Thymus (tissue), 14 donors: Measurements from ENCODE around the gene PITPNB. TPM values are rescaled to one million over a fixed set of nuclear protein-coding genes. Genes with fewer than 3 reads are reported as not detected.

Experiments
- DNase-seq, 9 donors: peaks; one replicate each; pipeline ENCODE4 v3.0.0-alpha.2; 2013; ENCODE audit warnings: low spot score in 9 of 9, low read depth in 6 of 9, missing footprints in 1 of 9
- H3K27ac ChIP-seq, 2 donors: one replicate each; pipeline ENCODE4 v1.5.1; 2013; ENCODE audit warnings: control low read depth in 1 of 2, low read depth in 1 of 2, low read length in 1 of 2, mild to moderate bottlenecking in 1 of 2, moderate library complexity in 1 of 2
- H3K27me3 ChIP-seq, 2 donors: one replicate each; pipeline ENCODE4 v1.5.1; 2013; ENCODE audit warnings: low read length in 1 of 2; ENCODE audit not compliant: control insufficient read depth in 2 of 2, insufficient read depth in 1 of 2
- H3K36me3 ChIP-seq, 2 donors: one replicate each; pipeline ENCODE4 v1.5.1; 2013; ENCODE audit warnings: low read length in 1 of 2, mild to moderate bottlenecking in 1 of 2, moderate library complexity in 1 of 2; ENCODE audit not compliant: control insufficient read depth in 2 of 2, insufficient read depth in 2 of 2
- H3K4me1 ChIP-seq, 2 donors: one replicate each; pipeline ENCODE4 v1.5.1; 2013; ENCODE audit warnings: low read length in 2 of 2; ENCODE audit not compliant: control insufficient read depth in 2 of 2, insufficient read depth in 2 of 2
- H3K4me3 ChIP-seq, 2 donors: one replicate each; pipeline ENCODE4 v1.5.1; 2013; ENCODE audit warnings: low read length in 2 of 2, control low read depth in 1 of 2, mild to moderate bottlenecking in 1 of 2
- H3K9me3 ChIP-seq, 2 donors: one replicate each; pipeline ENCODE4 v1.5.1; 2013; ENCODE audit warnings: low read length in 1 of 2, mild to moderate bottlenecking in 1 of 2; ENCODE audit not compliant: control insufficient read depth in 2 of 2, insufficient read depth in 1 of 2
- WGBS: extraction: QIAGEN DNeasy Blood & Tissue Kit; methylation state at CpG from one replicate; pipeline ENCODE4 v1.1.7; 2013; 5-methylcytosine and 5-hydroxymethylcytosine counted together
- long read RNA-seq, 10 donors: transcript quantifications; one replicate each; lab custom pipeline, GENCODE V29; 2026
- polyA plus RNA-seq: library from polyadenylated mRNA; stranded (reverse); fragments of 200-250 nt; gene quantifications from one replicate; pipeline ENCODE4 v1.2.3, GENCODE V29; 2013
- total RNA-seq: library from RNA; stranded (reverse); fragments of 120-200 nt; gene quantifications from one replicate; pipeline ENCODE4 v1.2.4, GENCODE V29; 2013
- donor health status: healthy.

The PITPNB gene
- total RNA-seq (14.1 TPM), polyA plus RNA-seq (37.3 TPM)
- long read RNA-seq, donor 1: 0 reads
- long read RNA-seq, donor 2, partial matches to known transcripts: 20 of 61 reads
- long read RNA-seq, donor 2, other reads (novel, unspliced or antisense): 37 of 61 reads
- long read RNA-seq, donor 3, partial matches to known transcripts: 36 of 76 reads
- long read RNA-seq, donor 3, other reads (novel, unspliced or antisense): 39 of 76 reads
- long read RNA-seq, donor 4, partial matches to known transcripts: 0 of 8 reads
- long read RNA-seq, donor 4, other reads (novel, unspliced or antisense): 7 of 8 reads
- long read RNA-seq, donor 5, partial matches to known transcripts: 16 of 33 reads
- long read RNA-seq, donor 5, other reads (novel, unspliced or antisense): 14 of 33 reads
- long read RNA-seq, donor 6, partial matches to known transcripts: 0 of 17 reads
- long read RNA-seq, donor 6, other reads (novel, unspliced or antisense): 16 of 17 reads
- long read RNA-seq, donor 7, partial matches to known transcripts: 0 of 6 reads
- long read RNA-seq, donor 7, other reads (novel, unspliced or antisense): 5 of 6 reads
- long read RNA-seq, donor 8: 0 reads
- long read RNA-seq, donor 9, partial matches to known transcripts: 0 of 8 reads
- long read RNA-seq, donor 9, other reads (novel, unspliced or antisense): 8 of 8 reads
- long read RNA-seq, donor 10, partial matches to known transcripts: 0 of 1 reads
- long read RNA-seq, donor 10, other reads (novel, unspliced or antisense): 0 of 1 reads

GRCh38 chr22:27919222-27919941 is at the start of gene PITPNB:
PITPNB (minus strand) TSS chr22:27919256; CDS start chr22:27919191, 65 bp downstream.
- Histone ChIP-seq H3K4me3 (peak within 1 kb of the TSS; percentile 85 to 86), H3K9me3 (no peaks in the 10 kb centered on the region), H3K27me3 (no peaks in the 10 kb centered on the region), H3K27ac (peak within 1 kb of the TSS; percentile 93 to 97), H3K36me3 (peaks cover 0 to under 1% of the 10 kb centered on the region in 2 donors), H3K4me1 (peaks cover 11 to 18% of the 10 kb centered on the region in 2 donors)
- under 1% methylated on average over 68 of the region's 68 CpGs for WGBS
- DNase-seq: peak; percentile 92 to 99 (median 98)

DNA sequence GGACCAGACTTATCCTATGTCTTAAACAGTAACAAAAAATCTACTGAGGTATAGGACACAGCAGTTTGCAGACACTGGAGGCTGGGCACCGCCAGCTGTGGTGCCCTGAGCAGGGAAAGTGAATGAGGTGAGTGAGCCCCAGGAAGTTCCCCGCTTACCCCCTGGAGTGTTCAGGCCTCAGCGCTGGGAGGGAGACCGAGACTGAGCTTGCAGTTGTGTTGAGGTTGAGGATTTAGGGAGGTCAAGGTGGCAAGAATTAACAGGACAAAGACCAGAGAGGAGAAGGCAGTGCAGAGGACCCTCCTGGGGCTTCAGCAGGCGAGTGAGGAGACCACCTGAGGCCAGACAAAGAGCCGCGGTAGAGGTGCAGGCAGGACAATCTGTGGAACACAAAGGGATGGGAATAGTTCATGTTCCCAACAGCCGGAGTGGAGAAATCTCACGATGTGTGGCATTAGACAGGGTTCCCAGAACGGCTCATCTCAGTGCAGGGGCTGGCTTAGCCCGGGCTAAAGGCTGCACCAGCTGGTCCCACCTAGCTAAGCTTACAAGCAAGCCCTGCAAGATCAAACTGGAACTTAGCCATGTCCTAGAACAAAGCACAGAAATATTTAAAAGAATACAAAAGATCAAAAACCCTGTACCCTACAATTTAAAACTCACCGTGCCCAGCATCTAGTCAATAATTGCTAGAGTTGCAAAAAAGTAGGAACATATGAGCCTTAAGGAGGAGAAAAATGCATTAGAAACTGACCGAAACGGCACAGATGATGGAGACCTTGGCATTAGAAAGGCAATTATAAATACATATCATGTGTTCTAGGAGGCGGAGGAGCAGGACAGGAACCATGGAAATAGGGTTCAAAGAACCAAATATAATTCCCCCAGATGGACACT is 47.4 kb upstream of the PITPNB start:
- 97% methylated on average over 15 of the region's 15 CpGs for WGBS
- H3K4me3 ChIP-seq: no peak overlapping the region
- H3K9me3 ChIP-seq: no peaks in the 10 kb centered on the region
- H3K27ac ChIP-seq: no peak overlapping the region
- H3K4me1 ChIP-seq: no peaks in the 10 kb centered on the region
- no peaks in the 10 kb centered on the region for H3K27me3 ChIP-seq
- H3K36me3 ChIP-seq: no peaks in the 10 kb centered on the region
- DNase-seq: no peak

- 93% methylated on average over 9 of the region's 9 CpGs for WGBS
- Histone ChIP-seq H3K27ac (no peak overlapping the region), H3K36me3 (no peaks in the 10 kb centered on the region), H3K9me3 (no peaks in the 10 kb centered on the region), H3K27me3 (no peaks in the 10 kb centered on the region), H3K4me1 (no peaks in the 10 kb centered on the region), H3K4me3 (no peak overlapping the region)
- no peak for DNase-seq
Measured at GRCh38 chr22:27962268-27963044, 43.4 kb upstream of the PITPNB start.

GRCh38 chr22:27961680-27962079 is 42.6 kb upstream of the PITPNB start:
- whole genome bisulfite sequencing: 97% methylated on average over 1 of the region's 1 CpG
- Histone ChIP-seq H3K4me1 (no peaks in the 10 kb centered on the region), H3K9me3 (no peaks in the 10 kb centered on the region), H3K4me3 (no peak overlapping the region), H3K27ac (no peak overlapping the region), H3K36me3 (no peaks in the 10 kb centered on the region), H3K27me3 (no peaks in the 10 kb centered on the region)
- no peak for DNase-seq

- Histone ChIP-seq H3K27ac (no peak overlapping the region), H3K4me3 (no peak overlapping the region), H3K9me3 (no peaks in the 10 kb centered on the region), H3K27me3 (no peaks in the 10 kb centered on the region), H3K4me1 (no peaks in the 10 kb centered on the region), H3K36me3 (no peaks in the 10 kb centered on the region)
- no peak for DNase-seq
- 96% methylated on average over 4 of the region's 4 CpGs for WGBS
Measured at GRCh38 chr22:27961182-27961581, 42.1 kb upstream of the PITPNB start.

- Histone ChIP-seq H3K36me3 (no peaks in the 10 kb centered on the region), H3K9me3 (no peaks in the 10 kb centered on the region), H3K4me3 (no peak overlapping the region), H3K4me1 (no peaks in the 10 kb centered on the region), H3K27me3 (no peaks in the 10 kb centered on the region), H3K27ac (no peak overlapping the region)
- WGBS: 98% methylated on average over 8 of the region's 8 CpGs
- no peak for DNase-seq
Measured at GRCh38 chr22:27959335-27960090, 40.5 kb upstream of the PITPNB start.

GRCh38 chr22:27952779-27953178 is 33.7 kb upstream of the PITPNB start:
- 95% methylated on average over 3 of the region's 3 CpGs for WGBS
- Histone ChIP-seq H3K27ac (no peak overlapping the region), H3K36me3 (no peaks in the 10 kb centered on the region), H3K4me1 (no peaks in the 10 kb centered on the region), H3K27me3 (no peaks in the 10 kb centered on the region), H3K9me3 (no peaks in the 10 kb centered on the region), H3K4me3 (no peak overlapping the region)
- DNase-seq: no peak
